HG02678 (cell line): ENCODE results near the gene ADISSP.

Experiments used
- ATAC-seq: cut with Tn5 transposase; IDR thresholded peaks from one replicate; pipeline ENCODE4 v1.9.1; 2021; ENCODE audit warnings: mild to moderate bottlenecking, moderate library complexity; ENCODE audit not compliant: unreplicated experiment

ADISSP gene

GRCh38 chr20:3739926-3740451 lies 27.6 kb downstream of the ADISSP start:
- ATAC-seq = no peak

DNA sequence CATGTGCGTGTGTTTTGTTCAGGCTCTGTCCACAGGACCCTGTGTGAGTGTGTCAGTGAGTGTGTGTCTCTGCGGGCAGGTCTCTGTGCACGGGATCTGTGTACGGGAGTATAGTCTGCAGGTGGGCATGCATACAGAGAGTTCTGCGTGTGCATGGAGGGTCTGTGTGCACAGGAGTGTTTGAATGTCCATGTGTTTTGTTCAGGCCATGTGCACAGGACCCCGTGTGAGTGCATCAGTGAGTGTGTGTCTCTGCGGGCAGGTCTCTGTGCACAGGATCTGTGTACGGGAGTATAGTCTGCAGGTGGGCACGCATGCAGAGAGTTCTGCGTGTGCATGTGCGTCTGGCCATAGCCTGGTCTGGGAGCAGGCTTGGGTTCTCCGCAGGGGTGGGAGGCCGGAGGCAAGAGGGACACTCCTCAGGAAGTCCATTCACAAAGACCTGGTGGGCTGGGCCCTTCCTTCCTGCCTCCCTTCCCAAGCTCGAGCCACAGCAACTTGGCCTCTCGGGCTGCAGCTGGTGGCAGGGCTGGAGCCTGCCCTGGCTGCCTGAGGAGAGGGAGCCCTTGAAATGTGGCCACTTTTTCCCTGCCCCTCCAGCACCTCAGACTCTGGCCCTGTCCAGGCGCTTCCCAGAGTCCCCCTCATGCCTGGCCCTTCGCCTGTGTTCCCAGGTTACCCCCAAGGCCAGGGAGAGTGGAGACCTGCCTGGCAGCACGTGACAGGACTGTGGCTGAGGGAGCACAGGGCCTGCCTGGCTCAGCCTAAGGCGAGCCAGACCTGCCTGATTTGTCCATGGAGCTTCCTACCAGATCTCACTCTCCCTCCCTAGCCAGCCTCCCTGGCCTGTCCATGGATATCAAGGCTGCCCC lies 28.3 kb downstream of the ADISSP start:
- ATAC-seq = no peak

DNA sequence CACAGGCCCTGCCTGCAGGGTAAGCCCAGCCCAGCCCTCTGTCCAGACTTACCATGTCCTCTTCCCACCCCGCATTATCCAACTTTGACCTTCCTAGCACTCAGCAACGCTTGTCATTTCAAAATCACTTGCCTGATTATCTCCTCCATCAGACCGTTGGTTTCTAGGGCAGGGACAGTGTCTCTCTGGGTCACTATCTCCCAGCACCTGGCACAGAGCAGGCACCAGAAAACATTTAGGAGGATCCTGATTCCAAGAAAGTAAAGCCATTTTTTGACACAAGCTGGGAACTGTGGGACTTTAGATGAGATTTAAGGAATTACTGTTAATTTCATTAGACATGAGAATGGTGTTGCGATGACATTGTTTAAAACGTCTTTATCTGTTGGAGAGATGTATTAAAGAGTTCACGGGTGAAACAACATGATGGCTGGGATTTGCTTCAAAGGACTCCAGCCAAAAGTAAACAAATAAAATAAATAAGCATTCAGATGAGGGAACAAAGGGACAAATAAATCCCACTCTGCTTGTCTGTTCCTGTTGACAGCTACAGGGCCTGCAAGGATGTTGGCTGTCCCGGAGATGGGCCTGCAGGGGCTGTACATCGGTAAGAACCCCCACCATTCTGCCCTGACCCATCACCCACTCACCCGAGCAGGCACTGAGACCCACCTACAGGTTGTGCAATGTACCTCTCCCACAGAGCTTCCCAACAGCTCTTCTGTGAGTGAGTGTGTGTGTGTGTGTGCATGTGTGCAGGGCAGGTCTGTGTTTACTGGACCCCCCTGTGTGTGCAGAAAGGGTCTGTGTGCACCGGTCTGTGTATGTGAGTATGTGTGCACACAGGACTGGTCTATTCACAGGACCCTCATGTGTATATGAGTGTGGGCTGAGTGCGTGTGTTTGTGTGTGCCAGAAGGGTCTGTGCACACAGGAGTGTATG lies 29.2 kb downstream of the ADISSP start:
- ATAC-seq = no peak

GRCh38 chr20:3735768-3736167 lies 31.8 kb downstream of the ADISSP start:
- no peak for ATAC-seq

DNA sequence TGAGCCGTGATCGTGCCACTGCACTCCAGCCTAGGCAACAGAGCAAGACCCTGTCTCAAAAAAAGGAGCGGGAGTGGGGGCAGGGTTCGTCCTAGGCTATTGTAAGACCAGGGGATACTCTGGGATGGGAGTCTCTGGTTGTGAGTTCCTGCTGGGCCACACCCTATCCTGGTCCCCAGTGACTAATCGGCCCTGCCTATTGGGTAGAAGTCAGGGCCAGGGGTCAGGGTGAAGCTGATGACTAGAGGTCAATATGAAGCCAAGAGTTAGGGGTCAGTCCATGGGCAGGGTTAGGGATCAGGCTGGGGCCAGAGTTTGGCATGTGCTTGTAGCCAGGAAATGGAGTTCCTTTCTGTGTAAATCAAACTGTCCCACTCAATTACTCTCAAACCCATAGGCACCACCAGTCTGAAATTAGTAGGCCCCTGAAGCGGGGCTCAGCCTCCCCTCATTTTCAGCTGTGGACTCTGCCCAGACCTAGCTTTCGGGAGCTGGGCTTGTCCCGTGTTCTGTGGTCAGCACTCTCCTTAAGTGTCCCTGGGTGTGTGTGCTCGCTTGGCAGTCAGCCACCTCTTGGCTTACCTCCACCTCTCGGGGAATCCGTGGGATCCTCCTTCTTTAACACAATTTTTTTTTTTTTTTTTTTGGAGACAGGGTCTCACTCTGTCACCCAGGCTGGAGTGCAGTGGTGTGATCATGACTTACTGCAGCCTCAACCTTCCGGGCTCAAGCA lies 33.3 kb downstream of the ADISSP start:
- no peak for ATAC-seq

- no peak for ATAC-seq
Measured at GRCh38 chr20:3733119-3733995, 34.2 kb downstream of the ADISSP start.

DNA sequence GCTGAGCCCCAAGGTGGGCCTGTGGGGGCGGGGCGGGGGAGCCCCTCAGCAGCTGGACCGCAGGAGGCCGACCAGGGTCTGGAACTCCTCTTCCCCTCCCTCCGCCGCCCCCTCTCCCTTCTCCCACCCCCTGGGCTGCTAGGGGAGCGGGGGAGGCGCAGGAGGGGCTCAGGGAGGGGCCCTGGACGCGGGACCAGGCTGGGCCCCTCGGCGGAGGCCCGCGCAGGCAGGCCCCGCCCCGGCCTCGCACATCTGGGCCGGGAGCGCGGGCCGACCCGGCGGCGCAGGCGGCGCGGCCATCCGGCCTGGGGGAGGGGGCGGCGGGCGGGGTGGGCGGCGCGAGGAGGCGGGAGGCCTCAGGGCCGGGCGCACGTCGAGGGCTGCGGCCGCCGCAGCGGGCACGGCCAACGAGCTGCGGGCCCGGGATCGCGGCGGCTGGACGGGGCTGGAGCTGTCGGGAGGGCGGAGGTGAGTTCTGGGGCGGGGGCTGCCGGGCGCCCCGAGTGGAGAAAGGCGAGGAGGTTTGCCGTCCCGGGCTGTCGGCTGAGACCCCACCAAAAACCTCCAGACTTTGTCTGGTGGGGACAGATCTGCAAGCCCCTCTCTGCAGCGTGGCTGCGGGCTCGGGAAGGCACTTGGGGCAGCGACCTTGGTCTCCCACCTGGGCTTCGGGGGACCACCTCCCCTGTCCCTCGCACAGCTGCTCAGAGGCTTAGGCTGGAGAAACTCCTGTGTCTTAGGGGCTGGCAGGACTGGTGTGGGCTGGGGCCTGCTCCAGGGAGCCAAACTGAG lies 35.0 kb downstream of the ADISSP start, which contains the start of gene HSPA12B:
Gene HSPA12B (plus strand): TSS at position 359 of the 792 bp plus-strand sequence. CDS start 5,990 bp downstream, outside the sequence.
- no peak for ATAC-seq

GRCh38 chr20:3731944-3732326 lies 35.6 kb downstream of the ADISSP start:
- ATAC-seq = no peak

GRCh38 chr20:3730803-3731672 lies 36.5 kb downstream of the ADISSP start:
- no peak for ATAC-seq

- no peak for ATAC-seq
Measured at GRCh38 chr20:3729811-3730540, 37.6 kb downstream of the ADISSP start.

DNA sequence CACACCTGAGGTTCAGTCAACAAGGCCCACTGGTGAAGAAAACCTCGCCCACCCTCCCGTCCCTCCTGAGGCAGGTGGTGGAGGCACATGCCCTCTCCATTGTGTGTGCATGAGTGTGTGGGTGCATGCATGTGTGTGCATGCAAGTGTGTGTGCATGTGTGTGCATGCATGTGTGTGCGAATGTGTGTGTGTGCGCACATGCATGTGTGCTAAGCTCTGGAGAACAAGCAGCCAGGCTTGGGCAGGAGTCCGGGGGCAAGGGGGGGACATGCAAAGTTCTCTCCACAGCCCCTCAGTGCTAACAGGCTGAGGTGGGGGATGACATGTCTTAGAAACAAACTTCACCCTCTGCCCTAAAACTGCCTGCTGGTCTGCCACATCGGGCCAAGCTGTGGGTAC lies 38.2 kb downstream of the ADISSP start:
- ATAC-seq = no peak

GRCh38 chr20:3728876-3729275 lies 38.7 kb downstream of the ADISSP start:
- no peak for ATAC-seq

GRCh38 chr20:3728354-3728753 lies 39.2 kb downstream of the ADISSP start:
- ATAC-seq = no peak

- ATAC-seq = no peak
Measured at GRCh38 chr20:3727401-3728021, 40.0 kb downstream of the ADISSP start.

DNA sequence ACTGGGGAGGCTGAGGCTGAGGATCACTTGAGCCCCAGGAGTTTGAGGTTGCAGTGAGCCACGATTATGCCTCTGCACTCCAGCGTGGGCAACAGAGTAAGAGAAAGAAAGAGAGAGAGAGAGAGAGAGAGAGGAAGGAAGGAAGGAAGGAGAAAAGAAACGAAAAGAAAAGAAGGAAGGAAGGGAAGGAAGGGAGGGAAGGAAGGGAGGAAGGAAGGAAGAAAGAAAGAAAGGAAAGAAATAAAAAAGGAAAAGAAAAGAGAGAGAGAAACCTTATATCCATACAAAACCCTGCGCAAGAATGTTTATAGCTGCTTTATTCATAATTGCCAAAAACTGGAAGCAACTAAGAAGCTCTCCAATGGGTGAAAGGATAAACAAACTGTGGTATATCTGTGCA lies 43.2 kb downstream of the ADISSP start:
- no peak for ATAC-seq

- ATAC-seq = no peak
Measured at GRCh38 chr20:3723284-3723683, 44.3 kb downstream of the ADISSP start.

DNA sequence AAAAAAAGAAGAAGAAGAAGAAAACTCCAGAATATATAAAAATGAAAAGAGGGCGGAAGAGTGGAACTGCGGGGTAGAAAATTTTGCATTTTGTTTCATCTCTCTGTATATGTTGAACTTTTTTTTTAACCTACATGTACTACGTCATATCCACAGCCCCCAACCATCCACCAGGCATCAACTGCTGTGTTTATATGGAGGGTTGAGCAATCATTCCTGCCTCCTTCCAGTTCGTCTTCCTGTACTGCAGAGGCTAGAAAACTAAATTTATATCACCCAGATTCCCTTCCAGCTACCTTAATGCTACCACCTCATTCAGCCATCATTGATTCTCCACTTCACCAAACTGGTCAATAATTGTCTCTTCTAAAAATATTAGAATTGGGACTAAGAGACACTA lies 45.6 kb downstream of the ADISSP start:
- no peak for ATAC-seq
